ENCODE data around the gene DHRS4.
"Not testable (repeated sequence)": the region's sequence is repeated elsewhere in the genome, so short reads cannot be mapped to it uniquely, and the experiment has no call there.

The DHRS4 gene

DNA sequence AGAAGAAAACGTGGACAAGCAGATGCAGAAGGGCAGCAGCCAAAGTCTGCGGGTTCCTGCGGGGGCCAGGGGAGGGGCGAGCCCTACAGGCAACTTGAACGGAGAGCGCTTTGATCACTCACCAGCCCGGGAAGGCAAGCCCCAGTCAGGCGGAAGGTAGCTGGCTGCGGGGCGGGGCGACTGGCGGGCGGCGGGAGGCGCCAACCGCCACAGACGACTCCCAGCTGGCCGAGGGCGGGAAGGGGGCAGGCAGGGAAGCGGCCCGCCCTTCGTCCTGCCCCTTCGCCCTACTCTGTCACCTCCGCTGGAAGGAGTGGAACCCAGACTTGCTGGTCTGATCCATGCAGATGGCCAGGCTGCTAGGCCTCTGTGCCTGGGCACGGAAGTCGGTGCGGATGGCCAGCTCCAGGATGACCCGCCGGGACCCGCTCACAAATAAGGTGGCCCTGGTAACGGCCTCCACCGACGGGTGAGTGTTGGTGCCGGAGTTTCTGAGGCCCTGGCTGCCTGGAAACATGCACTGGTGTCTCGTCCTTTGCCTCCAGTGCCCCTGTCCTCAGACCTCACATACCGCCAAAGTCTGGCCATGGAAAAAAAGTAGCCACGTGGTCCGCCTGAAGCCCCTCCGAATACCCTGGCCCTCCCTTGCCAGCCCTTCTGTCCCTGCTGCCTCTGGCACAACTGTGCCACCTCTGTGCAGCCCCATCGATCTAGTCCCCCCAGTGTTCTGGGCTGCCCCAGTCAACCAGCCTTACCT lies 35.2 kb downstream of the DHRS4 start, which contains the start of gene DHRS4L2:
DHRS4L2 (plus strand) TSS at position 323 of the 757 bp plus-strand sequence; CDS start at position 342, 19 bp downstream.
- Histone ChIP-seq H3K4me3 (replicated peaks; ENCODE audit: insufficient read depth, low read length) (peak within 1 kb of the TSS; percentile 55), H3K27ac (replicated peaks) (peak within 1 kb of the TSS; percentile 85)
- DNase-seq (ENCODE audit: low read depth in 1 of 2, low spot score in 1 of 2): peak; percentile 88 to 94
- peak; percentile 80 for TF ChIP-seq POLR2AphosphoS5 (IDR thresholded peaks at IDR 0.05; ENCODE audit: low read depth)
- H3K27me3 ChIP-seq (ENCODE audit: insufficient read depth, poor library complexity, severe bottlenecking): not testable (repeated sequence)

DNA sequence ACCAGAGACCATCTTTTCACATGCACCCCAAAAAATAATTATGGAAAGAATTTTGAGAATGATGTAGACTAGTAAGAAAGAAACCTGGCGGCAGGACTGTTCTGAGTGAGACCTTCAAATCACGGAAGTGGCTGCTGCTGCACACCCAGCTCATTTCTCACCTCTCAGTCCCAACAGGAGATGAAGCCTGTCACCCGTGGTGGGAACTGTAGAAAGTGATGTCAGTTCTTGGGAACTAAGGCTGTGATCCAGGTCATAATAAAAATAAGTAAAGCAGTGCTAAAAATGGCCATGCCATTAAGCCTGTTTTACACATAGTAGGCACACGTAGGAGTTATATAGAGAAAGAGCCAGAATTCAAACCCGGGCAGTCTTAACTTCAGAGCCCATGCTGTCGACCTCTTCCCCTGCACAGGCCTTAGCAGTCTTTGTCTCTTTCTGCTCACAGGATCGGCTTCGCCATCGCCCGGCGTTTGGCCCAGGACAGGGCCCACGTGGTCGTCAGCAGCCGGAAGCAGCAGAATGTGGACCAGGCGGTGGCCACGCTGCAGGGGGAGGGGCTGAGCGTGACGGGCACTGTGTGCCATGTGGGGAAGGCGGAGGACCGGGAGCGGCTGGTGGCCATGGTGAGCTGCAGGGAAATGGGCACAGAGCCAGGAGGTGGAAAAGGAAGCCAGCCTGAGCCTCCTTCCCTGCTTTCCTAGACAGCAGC lies 36.3 kb downstream of the DHRS4 start:
- peak overlapping the region; percentile 85 for H3K27ac ChIP-seq (replicated peaks)
- H3K27me3 ChIP-seq (ENCODE audit: insufficient read depth, poor library complexity, severe bottlenecking); DNase-seq (ENCODE audit: low read depth in 1 of 2, low spot score in 1 of 2): not testable (repeated sequence)
- H3K4me3 ChIP-seq (replicated peaks; ENCODE audit: insufficient read depth, low read length): peak overlapping the region; percentile 55

DNA sequence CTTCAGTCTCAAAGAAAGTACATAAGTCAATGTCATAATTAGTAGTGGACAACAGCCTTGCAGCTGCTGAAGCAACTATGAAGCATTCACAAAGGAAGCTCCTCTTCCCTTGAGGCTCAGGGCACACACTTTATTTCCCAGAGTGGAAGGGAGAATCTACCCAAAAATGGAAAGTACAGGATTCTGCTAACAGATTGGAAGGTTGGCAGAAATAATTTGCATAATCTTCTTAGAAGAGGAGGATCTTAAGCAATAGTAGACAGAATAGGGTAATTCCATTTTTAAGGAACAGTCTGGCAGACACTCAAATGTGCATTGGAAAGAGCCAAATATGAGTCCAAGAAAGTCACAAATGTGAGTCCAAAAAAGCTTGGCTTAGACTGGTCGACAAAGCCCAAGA lies 37.4 kb downstream of the DHRS4 start:
- H3K27ac ChIP-seq (replicated peaks); H3K27me3 ChIP-seq (ENCODE audit: insufficient read depth, poor library complexity, severe bottlenecking); H3K4me3 ChIP-seq (replicated peaks; ENCODE audit: insufficient read depth, low read length); DNase-seq (ENCODE audit: low read depth in 1 of 2, low spot score in 1 of 2): not testable (repeated sequence)

DNA sequence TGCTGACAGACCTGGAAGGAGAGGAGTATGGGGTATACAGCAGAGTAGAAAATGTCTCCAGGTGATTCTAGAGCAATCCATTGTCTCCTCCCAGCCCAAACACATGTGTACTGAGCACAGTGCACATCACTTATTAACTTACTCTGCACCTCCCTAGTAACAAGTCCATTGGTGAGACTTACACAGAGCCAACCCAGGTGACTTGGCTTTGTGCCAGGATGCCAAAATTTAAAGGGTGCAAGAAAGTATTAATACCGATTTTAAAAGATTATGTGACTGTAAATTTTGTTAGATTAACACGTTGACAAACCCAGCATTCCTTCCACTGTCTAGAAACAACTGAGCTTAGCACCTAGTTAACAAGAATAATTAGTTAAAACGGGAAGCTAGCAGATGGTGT lies 39.5 kb downstream of the DHRS4 start:
- DNase-seq (ENCODE audit: low read depth in 1 of 2, low spot score in 1 of 2); H3K27me3 ChIP-seq (ENCODE audit: insufficient read depth, poor library complexity, severe bottlenecking); H3K27ac ChIP-seq (replicated peaks); H3K4me3 ChIP-seq (replicated peaks; ENCODE audit: insufficient read depth, low read length): not testable (repeated sequence)

DNA sequence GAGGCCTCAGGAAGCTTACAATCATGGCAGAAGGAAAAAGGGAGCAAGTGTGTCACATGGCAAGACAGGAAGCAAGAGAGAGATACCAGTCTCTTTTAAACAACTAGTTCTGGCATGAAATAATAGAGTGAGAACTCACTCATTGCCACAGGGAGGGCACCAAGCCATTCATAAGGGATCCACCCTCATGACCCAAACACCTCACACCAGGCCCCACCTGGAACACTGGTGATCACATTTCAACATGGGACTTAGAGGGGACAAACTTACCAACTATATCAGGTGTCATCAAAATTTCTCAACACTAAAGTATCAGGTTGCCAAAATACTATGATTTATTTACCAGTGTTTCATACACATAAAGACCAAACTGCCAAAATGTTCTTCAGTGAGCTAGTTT lies 42.4 kb downstream of the DHRS4 start:
- not testable (repeated sequence) for H3K27ac ChIP-seq (replicated peaks); H3K4me3 ChIP-seq (replicated peaks; ENCODE audit: insufficient read depth, low read length); DNase-seq (ENCODE audit: low read depth in 1 of 2, low spot score in 1 of 2); H3K27me3 ChIP-seq (ENCODE audit: insufficient read depth, poor library complexity, severe bottlenecking)

DNA sequence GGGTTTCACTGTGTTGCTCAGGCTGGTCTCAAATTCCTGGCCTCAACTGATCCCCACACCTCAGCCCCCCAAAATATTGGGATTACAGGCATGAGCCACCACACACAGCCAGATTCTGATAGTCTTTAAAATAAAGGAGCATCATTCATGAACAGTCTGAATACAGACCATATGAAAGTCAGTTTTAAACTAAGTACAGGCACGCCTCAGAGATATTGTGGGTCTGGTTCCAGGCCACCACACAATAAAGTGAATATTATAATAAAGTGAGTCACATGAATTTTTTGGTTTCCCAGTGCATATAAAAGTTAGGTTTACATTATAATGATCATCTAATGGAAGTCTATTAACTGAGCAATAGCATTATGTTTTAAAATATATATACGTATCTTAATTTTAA lies 43.3 kb downstream of the DHRS4 start:
- not testable (repeated sequence) for H3K27ac ChIP-seq (replicated peaks); DNase-seq (ENCODE audit: low read depth in 1 of 2, low spot score in 1 of 2); H3K27me3 ChIP-seq (ENCODE audit: insufficient read depth, poor library complexity, severe bottlenecking); H3K4me3 ChIP-seq (replicated peaks; ENCODE audit: insufficient read depth, low read length)

DNA sequence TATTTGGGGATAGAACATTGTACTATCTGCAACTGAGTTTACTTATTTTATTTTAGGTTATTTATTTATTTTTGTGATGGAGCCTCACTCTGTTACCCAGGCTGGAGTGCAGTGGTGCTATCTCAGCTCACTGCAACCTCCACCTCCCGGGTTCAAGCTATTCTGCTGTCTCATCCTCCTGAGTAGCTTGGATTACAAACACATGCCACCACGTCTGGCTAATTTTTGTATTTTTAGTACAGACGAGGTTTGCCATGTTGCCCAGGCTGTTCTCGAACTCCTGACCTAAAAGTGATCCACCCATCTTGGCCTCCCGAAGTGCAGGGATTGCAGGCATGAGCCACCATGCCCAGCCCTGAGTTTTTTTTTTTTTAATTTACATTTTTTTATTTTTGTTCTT lies 46.1 kb downstream of the DHRS4 start:
- not testable (repeated sequence) for H3K27me3 ChIP-seq (ENCODE audit: insufficient read depth, poor library complexity, severe bottlenecking); H3K27ac ChIP-seq (replicated peaks); H3K4me3 ChIP-seq (replicated peaks; ENCODE audit: insufficient read depth, low read length); DNase-seq (ENCODE audit: low read depth in 1 of 2, low spot score in 1 of 2)

DNA sequence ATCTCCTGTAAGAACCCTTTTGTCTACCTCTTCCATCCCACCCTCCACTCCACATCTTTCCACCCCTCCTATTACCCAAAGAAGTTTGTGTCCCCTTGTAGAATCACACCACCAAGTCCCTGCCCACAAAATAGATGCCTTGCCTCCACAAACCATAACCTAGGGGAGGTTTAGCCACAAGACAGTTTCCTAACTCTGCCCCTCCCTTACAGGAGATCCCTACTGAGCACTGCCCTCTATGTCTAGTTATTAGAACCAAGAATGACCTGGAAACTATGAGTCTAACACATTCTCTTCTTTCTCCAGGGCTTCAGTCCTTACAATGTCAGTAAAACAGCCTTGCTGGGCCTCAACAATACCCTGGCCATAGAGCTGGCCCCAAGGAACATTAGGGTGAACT lies 47.5 kb downstream of the DHRS4 start:
- peak in 1 of 2 experiments; percentile 41 for DNase-seq (ENCODE audit: low read depth in 1 of 2, low spot score in 1 of 2)
- not testable (repeated sequence) for H3K27ac ChIP-seq (replicated peaks); H3K4me3 ChIP-seq (replicated peaks; ENCODE audit: insufficient read depth, low read length); H3K27me3 ChIP-seq (ENCODE audit: insufficient read depth, poor library complexity, severe bottlenecking)

DNA sequence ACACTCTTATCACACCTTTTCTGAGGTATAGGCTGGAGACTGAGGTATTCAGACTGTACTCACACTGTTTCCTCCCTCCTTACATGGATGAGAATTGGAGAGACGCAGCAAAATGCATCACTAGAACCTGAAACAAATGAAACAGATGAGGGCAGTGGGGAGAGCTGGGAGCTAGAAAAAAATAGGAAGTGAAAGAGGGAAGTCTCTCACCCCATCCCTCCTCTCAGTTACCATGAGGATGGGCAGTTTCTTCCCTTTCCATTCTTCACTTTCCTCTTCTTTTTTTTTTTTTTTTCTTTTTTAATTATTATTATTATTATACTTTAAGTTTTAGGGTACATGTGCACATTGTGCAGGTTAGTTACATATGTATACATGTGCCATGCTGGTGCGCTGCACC lies 48.1 kb downstream of the DHRS4 start:
- not testable (repeated sequence) for H3K4me3 ChIP-seq (replicated peaks; ENCODE audit: insufficient read depth, low read length); H3K27me3 ChIP-seq (ENCODE audit: insufficient read depth, poor library complexity, severe bottlenecking); H3K27ac ChIP-seq (replicated peaks)
- peak in 1 of 2 experiments; percentile 38 for DNase-seq (ENCODE audit: low read depth in 1 of 2, low spot score in 1 of 2)
- peak; percentile 82 for TF ChIP-seq SPI1 (IDR thresholded peaks at IDR 0.05; ENCODE audit: borderline replicate concordance, low read depth)

DNA sequence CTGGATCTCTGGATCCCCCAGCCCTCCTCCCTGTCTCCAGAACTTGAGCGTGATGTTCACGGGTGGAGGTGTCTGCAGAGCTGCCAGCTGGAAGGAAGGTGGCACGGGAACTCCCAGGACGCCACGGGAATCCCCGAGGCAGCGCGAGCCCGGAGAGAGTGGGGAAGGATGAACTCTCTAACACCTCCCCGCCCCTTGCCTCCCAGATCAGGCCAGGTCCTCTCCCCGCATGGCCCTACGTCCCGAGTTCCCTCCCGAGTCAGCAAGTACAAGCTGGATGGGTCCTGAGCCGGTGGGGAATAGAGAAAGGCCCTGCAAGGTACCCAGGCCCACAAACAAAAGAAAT lies 52.9 kb downstream of the DHRS4 start:
- not testable (repeated sequence) for H3K4me3 ChIP-seq (replicated peaks; ENCODE audit: insufficient read depth, low read length); H3K27ac ChIP-seq (replicated peaks); DNase-seq (ENCODE audit: low read depth in 1 of 2, low spot score in 1 of 2); H3K27me3 ChIP-seq (ENCODE audit: insufficient read depth, poor library complexity, severe bottlenecking)

DNA sequence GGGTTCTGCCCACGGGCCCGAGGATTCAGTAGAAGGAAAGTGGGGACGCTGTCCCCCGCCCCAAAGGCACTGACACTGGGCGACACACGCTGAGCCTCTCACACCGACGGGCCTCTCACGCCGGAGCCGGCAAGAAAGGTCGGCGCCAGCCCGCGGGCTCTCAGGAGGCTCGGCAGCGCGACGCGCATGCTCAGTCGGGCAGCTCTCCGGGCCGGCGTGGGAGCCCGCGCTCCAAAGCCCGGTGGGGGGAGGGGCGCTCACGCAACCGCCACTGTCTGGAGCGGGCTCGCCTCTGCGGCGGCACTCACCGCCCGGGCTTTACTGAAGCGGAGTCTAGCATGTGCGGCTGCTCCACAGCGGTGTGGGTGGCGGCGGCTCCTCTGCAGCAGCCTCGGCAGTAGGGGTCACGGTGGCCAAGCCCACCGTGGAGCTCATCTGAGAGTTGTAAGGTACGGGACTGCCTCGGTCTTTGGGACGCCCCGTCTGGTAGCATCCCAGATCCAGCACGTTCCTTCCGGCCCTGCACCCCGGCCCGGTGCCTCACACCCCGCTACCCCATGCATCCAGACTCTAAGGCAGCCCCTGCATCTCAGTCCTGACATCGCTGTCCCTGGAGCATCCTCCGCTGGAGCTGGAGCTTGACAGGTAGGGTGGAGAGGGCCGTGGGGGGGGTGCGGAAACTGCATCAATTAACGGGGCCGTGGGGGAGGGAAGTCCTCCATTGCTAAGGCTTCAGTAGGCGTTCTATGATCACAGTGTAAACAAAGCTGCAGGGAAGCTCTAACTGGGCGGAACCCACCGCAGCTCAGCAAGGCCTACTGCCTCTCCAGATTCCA lies 53.5 kb downstream of the DHRS4 start:
- DNase-seq (ENCODE audit: low read depth in 1 of 2, low spot score in 1 of 2): peak in 1 of 2 experiments; percentile 31
- not testable (repeated sequence) for H3K27ac ChIP-seq (replicated peaks); H3K4me3 ChIP-seq (replicated peaks; ENCODE audit: insufficient read depth, low read length); H3K27me3 ChIP-seq (ENCODE audit: insufficient read depth, poor library complexity, severe bottlenecking)

Measured in HL-60 (cell line).